Loucy (cell line): Measurements from ENCODE around the gene PLN.

ENCODE experiments used
- H2AFZ ChIP-seq: fragments of 200-600 bp; sonication (generic); 2 replicates; pipeline ENCODE4 v1.6.0; 2016; ENCODE audit warnings: antibody characterized with exemption, mild to moderate bottlenecking, low read length, moderate library complexity
- H3F3A ChIP-seq: fragments of 200-600 bp; 2 replicates; pipeline ENCODE4 v1.6.0; 2016; ENCODE audit warnings: antibody characterized with exemption, low read depth, mild to moderate bottlenecking
- H3K27me3 ChIP-seq: fragments of 200-600 bp; sonication (generic); 2 replicates; pipeline ENCODE4 v1.6.1; 2014; ENCODE audit warnings: low read length, mild to moderate bottlenecking; ENCODE audit not compliant: insufficient read depth, poor library complexity, severe bottlenecking
- H3K36me3 ChIP-seq: fragments of 200-600 bp; sonication (generic); 2 replicates; pipeline ENCODE4 v1.6.1; 2016; ENCODE audit warnings: low read length; ENCODE audit not compliant: insufficient read depth
- H3K4me1 ChIP-seq: fragments of 200-600 bp; sonication (generic); 2 replicates; pipeline ENCODE4 v1.5.1; 2014; ENCODE audit warnings: low read length, mild to moderate bottlenecking; ENCODE audit not compliant: insufficient read depth, poor library complexity, severe bottlenecking
- H3K4me2 ChIP-seq: fragments of 200-600 bp; sonication (generic); 2 replicates; pipeline ENCODE4 v1.6.0; 2014; ENCODE audit warnings: antibody characterized with exemption, low read length, low read depth, mild to moderate bottlenecking; ENCODE audit not compliant: poor library complexity, severe bottlenecking
- H3K4me3 ChIP-seq: fragments of 200-600 bp; sonication (generic); 2 replicates; pipeline ENCODE4 v1.5.1; 2014; ENCODE audit warnings: low read length, mild to moderate bottlenecking, mixed read lengths; ENCODE audit not compliant: poor library complexity, severe bottlenecking
- H3K79me2 ChIP-seq: fragments of 200-600 bp; sonication (generic); 2 replicates; pipeline ENCODE4 v1.6.1; 2014; ENCODE audit warnings: low read length; ENCODE audit not compliant: insufficient read depth
- H3K9ac ChIP-seq: fragments of 200-600 bp; sonication (generic); 2 replicates; pipeline ENCODE4 v1.6.0; 2014; ENCODE audit warnings: mild to moderate bottlenecking, low read depth, low read length, moderate library complexity; ENCODE audit not compliant: poor library complexity, severe bottlenecking
- H3K9me2 ChIP-seq: fragments of 200-600 bp; sonication (generic); replicated peaks from 2 replicates; pipeline ENCODE4 v1.6.1; 2016; ENCODE audit warnings: low read depth, low read length, mixed read lengths
- H3K9me3 ChIP-seq: fragments of 200-600 bp; sonication (generic); 2 replicates; pipeline ENCODE4 v1.6.1; 2014; ENCODE audit warnings: mild to moderate bottlenecking, antibody characterized with exemption, low read length, low read depth; ENCODE audit not compliant: insufficient read depth
- H4K20me1 ChIP-seq: fragments of 200-600 bp; sonication (generic); 2 replicates; pipeline ENCODE4 v1.6.0; 2014; ENCODE audit warnings: antibody characterized with exemption, low read length, mild to moderate bottlenecking; ENCODE audit not compliant: insufficient read depth, poor library complexity, severe bottlenecking
- CTCF ChIP-seq: fragments of 200-600 bp; sonication (generic); conservative IDR thresholded peaks from 2 replicates; pipeline ENCODE4 v1.5.1; 2014; ENCODE audit warnings: mild to moderate bottlenecking, antibody characterized with exemption, low read length
- EZH2phosphoT487 ChIP-seq: fragments of 200-600 bp; IDR thresholded peaks from 2 replicates; pipeline ENCODE4 v1.6.1; 2018; ENCODE audit warnings: antibody characterized with exemption, mild to moderate bottlenecking, moderate library complexity, borderline replicate concordance

Gene PLN

GRCh38 chr6:118589649-118590365 is 41.7 kb downstream of the PLN start:
- Histone ChIP-seq H3K9me3 (no peaks in the 10 kb centered on the region), H3K36me3 (peaks cover 8% of the 10 kb centered on the region), H3K9me2 (no peaks in the 10 kb centered on the region), H3K4me2 (no peak overlapping the region), H4K20me1 (peaks cover 3% of the 10 kb centered on the region), H3K79me2 (peaks cover 77% of the 10 kb centered on the region), H3K4me1 (peaks cover 25% of the 10 kb centered on the region), H3K4me3 (no peak overlapping the region), H2AFZ (no peak overlapping the region), H3K9ac (no peak overlapping the region), H3K27me3 (no peaks in the 10 kb centered on the region), H3F3A (no peaks in the 10 kb centered on the region)
- no peak for TF ChIP-seq EZH2phosphoT487
- TF ChIP-seq CTCF = no peak

GRCh38 chr6:118591897-118592296 is 43.8 kb downstream of the PLN start:
- H3K9me3 ChIP-seq = no peaks in the 10 kb centered on the region
- TF ChIP-seq EZH2phosphoT487 (no peak), CTCF (no peak)
- H3K9ac ChIP-seq = no peak overlapping the region
- peaks cover 3% of the 10 kb centered on the region; the same call in 1 of the 2 replicates for H3F3A ChIP-seq
- H2AFZ ChIP-seq = no peak overlapping the region
- peaks cover 3% of the 10 kb centered on the region for H4K20me1 ChIP-seq
- no peak overlapping the region for H3K4me2 ChIP-seq
- no peaks in the 10 kb centered on the region for H3K9me2 ChIP-seq
- peaks cover 82% of the 10 kb centered on the region for H3K79me2 ChIP-seq
- H3K27me3 ChIP-seq = no peaks in the 10 kb centered on the region
- H3K4me3 ChIP-seq = no peak overlapping the region
- peaks cover 18% of the 10 kb centered on the region for H3K4me1 ChIP-seq
- peaks cover 8% of the 10 kb centered on the region for H3K36me3 ChIP-seq

GRCh38 chr6:118594877-118595276 is 46.8 kb downstream of the PLN start:
- Histone ChIP-seq H3K27me3 (no peaks in the 10 kb centered on the region), H3K36me3 (peaks cover 8% of the 10 kb centered on the region; the same call in 1 of the 2 replicates), H3K9me3 (no peaks in the 10 kb centered on the region), H3K9me2 (no peaks in the 10 kb centered on the region), H3K4me1 (peaks cover 32% of the 10 kb centered on the region), H3K4me2 (no peak overlapping the region), H3K4me3 (no peak overlapping the region), H3F3A (peaks cover 3% of the 10 kb centered on the region; the same call in 1 of the 2 replicates), H3K79me2 (peaks cover 82% of the 10 kb centered on the region), H4K20me1 (peaks cover 3% of the 10 kb centered on the region), H3K9ac (no peak overlapping the region), H2AFZ (no peak overlapping the region)
- TF ChIP-seq EZH2phosphoT487 (no peak), CTCF (no peak)
